Measurements from ENCODE around the gene PKNOX2. TPM values are rescaled to one million over a fixed set of nuclear protein-coding genes. Genes with fewer than 3 reads are reported as not detected.

The PKNOX2 gene
- total RNA-seq, 2 experiments from 2014 or later: not detected

DNA sequence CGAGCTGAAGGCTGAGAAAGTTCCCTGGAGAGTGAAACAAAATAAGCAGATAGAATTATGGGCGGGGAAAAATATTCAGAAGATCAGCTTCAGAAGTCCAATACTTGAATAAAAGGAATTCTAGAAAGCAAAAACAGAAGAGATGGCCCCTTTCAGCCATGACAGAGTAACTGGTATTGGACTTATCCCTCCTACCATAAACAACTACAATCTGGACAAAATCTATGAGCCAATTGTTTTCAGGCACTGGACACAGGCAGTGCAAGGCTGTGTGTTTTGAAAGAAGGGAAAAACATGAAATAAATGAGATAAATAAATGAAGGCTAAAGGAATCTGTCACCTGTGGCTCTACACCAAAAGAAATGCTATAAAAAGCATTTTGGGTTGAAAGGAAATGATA lies 305.8 kb downstream of the PKNOX2 start:
- Histone ChIP-seq H3K36me3 (ENCODE audit: insufficient read depth, low read length) (no peaks in the 10 kb centered on the region), H3K27ac (ENCODE audit: low read depth, low read length, poor library complexity, severe bottlenecking) (no peak overlapping the region), H3K9me2 (ENCODE audit: insufficient read depth, low read length) (no peaks in the 10 kb centered on the region), H3K4me2 (ENCODE audit: low read length) (no peak overlapping the region), H3K4me1 (ENCODE audit: insufficient read depth, low read length, poor library complexity, severe bottlenecking) (no peaks in the 10 kb centered on the region), H2AFZ (ENCODE audit: low read length) (no peak overlapping the region), H3K4me3 (ENCODE audit: low read depth, low read length, poor library complexity, severe bottlenecking) (no peak overlapping the region), H3K79me2 (ENCODE audit: insufficient read depth, low read depth, low read length) (no peaks in the 10 kb centered on the region), H3K9me3 (ENCODE audit: low read length) (no peaks in the 10 kb centered on the region), H4K20me1 (ENCODE audit: insufficient read depth, low read length) (no peaks in the 10 kb centered on the region)
- ChIA-PET CTCF (ENCODE audit: unreplicated experiment) (no interaction called here), POLR2A (interaction anchor here (0.6 kb wide), 1 partner anchor 701 kb away, joined by 4 read pairs; no protein-coding TSS in a partner anchor)
- no TSS peak for BruUV-seq (replicated peaks)
- TF ChIP-seq, protein P1, sequence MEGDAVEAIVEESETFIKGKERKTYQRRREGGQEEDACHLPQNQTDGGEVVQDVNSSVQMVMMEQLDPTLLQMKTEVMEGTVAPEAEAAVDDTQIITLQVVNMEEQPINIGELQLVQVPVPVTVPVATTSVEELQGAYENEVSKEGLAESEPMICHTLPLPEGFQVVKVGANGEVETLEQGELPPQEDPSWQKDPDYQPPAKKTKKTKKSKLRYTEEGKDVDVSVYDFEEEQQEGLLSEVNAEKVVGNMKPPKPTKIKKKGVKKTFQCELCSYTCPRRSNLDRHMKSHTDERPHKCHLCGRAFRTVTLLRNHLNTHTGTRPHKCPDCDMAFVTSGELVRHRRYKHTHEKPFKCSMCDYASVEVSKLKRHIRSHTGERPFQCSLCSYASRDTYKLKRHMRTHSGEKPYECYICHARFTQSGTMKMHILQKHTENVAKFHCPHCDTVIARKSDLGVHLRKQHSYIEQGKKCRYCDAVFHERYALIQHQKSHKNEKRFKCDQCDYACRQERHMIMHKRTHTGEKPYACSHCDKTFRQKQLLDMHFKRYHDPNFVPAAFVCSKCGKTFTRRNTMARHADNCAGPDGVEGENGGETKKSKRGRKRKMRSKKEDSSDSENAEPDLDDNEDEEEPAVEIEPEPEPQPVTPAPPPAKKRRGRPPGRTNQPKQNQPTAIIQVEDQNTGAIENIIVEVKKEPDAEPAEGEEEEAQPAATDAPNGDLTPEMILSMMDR (conservative IDR thresholded peaks at IDR 0.05; ENCODE audit: low read length): no peak
- no peak for TF ChIP-seq EZH2phosphoT487 (IDR thresholded peaks at IDR 0.05; ENCODE audit: borderline replicate concordance, low read depth, low read length)
- intact Hi-C loops (cut with micrococcal nuclease; ENCODE audit: unreplicated experiment): no loop called here
- no peak for DNase-seq (ENCODE audit: low spot score)

DNA sequence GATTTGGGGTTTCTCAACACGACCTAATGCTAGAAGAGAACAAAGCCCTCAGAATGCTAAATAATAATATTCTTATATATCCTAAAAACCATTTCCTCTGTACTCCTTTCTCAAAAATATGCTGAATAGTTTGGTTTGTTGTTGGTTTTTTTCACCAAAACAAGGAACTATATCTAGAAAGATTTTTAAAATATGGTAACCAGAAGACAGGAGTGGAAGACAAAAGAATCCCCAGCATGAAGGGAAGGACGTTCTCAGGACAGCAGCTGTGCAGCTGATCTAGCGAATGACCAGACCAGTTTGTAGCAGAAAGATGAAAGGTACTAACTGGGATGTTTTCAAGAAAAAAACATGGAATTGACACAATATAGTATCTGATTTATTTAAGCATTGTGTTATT lies 312.2 kb downstream of the PKNOX2 start:
- no peaks in the 10 kb centered on the region for H3K4me1 ChIP-seq (ENCODE audit: insufficient read depth, low read length, poor library complexity, severe bottlenecking)
- no peak for TF ChIP-seq EZH2phosphoT487 (IDR thresholded peaks at IDR 0.05; ENCODE audit: borderline replicate concordance, low read depth, low read length)
- TF ChIP-seq, protein P1 (conservative IDR thresholded peaks at IDR 0.05; ENCODE audit: low read length): no peak
- no peaks in the 10 kb centered on the region for H3K9me2 ChIP-seq (ENCODE audit: insufficient read depth, low read length)
- H3K4me2 ChIP-seq (ENCODE audit: low read length): no peak overlapping the region
- no peak overlapping the region for H3K4me3 ChIP-seq (ENCODE audit: low read depth, low read length, poor library complexity, severe bottlenecking)
- no peaks in the 10 kb centered on the region for H3K9me3 ChIP-seq (ENCODE audit: low read length)
- CTCF ChIA-PET (ENCODE audit: unreplicated experiment): no interaction called here
- no peak overlapping the region for H2AFZ ChIP-seq (ENCODE audit: low read length)
- POLR2A ChIA-PET: interaction anchor here (0.7 to 0.9 kb wide), 2 partner anchors 9 to 907 kb away, joined by 3 to 4 read pairs; no protein-coding TSS in a partner anchor
- H3K36me3 ChIP-seq (ENCODE audit: insufficient read depth, low read length): no peaks in the 10 kb centered on the region
- H3K27ac ChIP-seq (ENCODE audit: low read depth, low read length, poor library complexity, severe bottlenecking): no peak overlapping the region
- intact Hi-C loops (cut with micrococcal nuclease; ENCODE audit: unreplicated experiment): no loop called here
- no TSS peak for BruUV-seq (replicated peaks)
- H4K20me1 ChIP-seq (ENCODE audit: insufficient read depth, low read length): no peaks in the 10 kb centered on the region
- H3K79me2 ChIP-seq (ENCODE audit: insufficient read depth, low read depth, low read length): no peaks in the 10 kb centered on the region
- DNase-seq (ENCODE audit: low spot score): no peak

GRCh38 chr11:125479137-125479536 lies 314.6 kb downstream of the PKNOX2 start:
- no peaks in the 10 kb centered on the region for H3K4me1 ChIP-seq (ENCODE audit: insufficient read depth, low read length, poor library complexity, severe bottlenecking)
- H3K4me2 ChIP-seq (ENCODE audit: low read length): no peak overlapping the region
- intact Hi-C loops (cut with micrococcal nuclease; ENCODE audit: unreplicated experiment): no loop called here
- no peaks in the 10 kb centered on the region for H3K36me3 ChIP-seq (ENCODE audit: insufficient read depth, low read length)
- H4K20me1 ChIP-seq (ENCODE audit: insufficient read depth, low read length): no peaks in the 10 kb centered on the region
- no peak overlapping the region for H2AFZ ChIP-seq (ENCODE audit: low read length)
- no peak overlapping the region for H3K4me3 ChIP-seq (ENCODE audit: low read depth, low read length, poor library complexity, severe bottlenecking)
- ChIA-PET CTCF (ENCODE audit: unreplicated experiment) (no interaction called here), POLR2A (no interaction called here)
- H3K79me2 ChIP-seq (ENCODE audit: insufficient read depth, low read depth, low read length): no peaks in the 10 kb centered on the region
- TF ChIP-seq EZH2phosphoT487 (IDR thresholded peaks at IDR 0.05; ENCODE audit: borderline replicate concordance, low read depth, low read length): no peak
- TF ChIP-seq, protein P1 (conservative IDR thresholded peaks at IDR 0.05; ENCODE audit: low read length): no peak
- H3K9me3 ChIP-seq (ENCODE audit: low read length): no peaks in the 10 kb centered on the region
- no TSS peak for BruUV-seq (replicated peaks)
- no peaks in the 10 kb centered on the region for H3K9me2 ChIP-seq (ENCODE audit: insufficient read depth, low read length)
- DNase-seq (ENCODE audit: low spot score): no peak
- no peak overlapping the region for H3K27ac ChIP-seq (ENCODE audit: low read depth, low read length, poor library complexity, severe bottlenecking)

All from OCI-LY7 (cell line).